ENCODE measurements around the gene GCHFR.

Gene GCHFR

GRCh38 chr15:40763801-40764628 is at the start of gene GCHFR:
Gene GCHFR, plus strand, starts transcription at chr15:40764068. Its CDS starts 113 bp downstream, at chr15:40764181.
- TF ChIP-seq POLR2A (IDR thresholded peaks at IDR 0.05; ENCODE audit: extremely low read depth, insufficient read length) (peak; percentile 76), CTCF (IDR thresholded peaks at IDR 0.05; ENCODE audit: low read depth, low read length) (peak; percentile 18), MYC (IDR thresholded peaks at IDR 0.05; ENCODE audit: low read depth, low read length) (peak; percentile 24; the same call in 1 of the 2 replicates), MAX (IDR thresholded peaks at IDR 0.05; ENCODE audit: low read depth, low read length) (no peak)
- H3K4me3 ChIP-seq (ENCODE audit: low read depth, low read length), result peak within 1 kb of the TSS; percentile 63
- peak; percentile 80 for DNase-seq (ENCODE audit: low read depth)

- H3K4me3 ChIP-seq (ENCODE audit: low read depth, low read length), result no peak overlapping the region
- no peak for DNase-seq (ENCODE audit: low read depth)
- TF ChIP-seq MYC (IDR thresholded peaks at IDR 0.05; ENCODE audit: low read depth, low read length) (no peak), CTCF (IDR thresholded peaks at IDR 0.05; ENCODE audit: low read depth, low read length) (no peak), MAX (IDR thresholded peaks at IDR 0.05; ENCODE audit: low read depth, low read length) (no peak), POLR2A (IDR thresholded peaks at IDR 0.05; ENCODE audit: extremely low read depth, insufficient read length) (no peak)
Measured at GRCh38 chr15:40714144-40714543, 49.7 kb upstream of the GCHFR start.

- TF ChIP-seq POLR2A (IDR thresholded peaks at IDR 0.05; ENCODE audit: extremely low read depth, insufficient read length), result no peak
- TF ChIP-seq CTCF (IDR thresholded peaks at IDR 0.05; ENCODE audit: low read depth, low read length), result no peak
- TF ChIP-seq MYC (IDR thresholded peaks at IDR 0.05; ENCODE audit: low read depth, low read length), result no peak
- no peak for TF ChIP-seq MAX (IDR thresholded peaks at IDR 0.05; ENCODE audit: low read depth, low read length)
- H3K4me3 ChIP-seq (ENCODE audit: low read depth, low read length), result no peak overlapping the region
- DNase-seq (ENCODE audit: low read depth), result no peak
Measured at GRCh38 chr15:40716165-40716564, 47.7 kb upstream of the GCHFR start.

GRCh38 chr15:40721701-40722100 is 42.2 kb upstream of the GCHFR start:
- no peak for DNase-seq (ENCODE audit: low read depth)

GRCh38 chr15:40722354-40722753 is 41.5 kb upstream of the GCHFR start:
- TF ChIP-seq MAX (IDR thresholded peaks at IDR 0.05; ENCODE audit: low read depth, low read length) (no peak), POLR2A (IDR thresholded peaks at IDR 0.05; ENCODE audit: extremely low read depth, insufficient read length) (no peak), MYC (IDR thresholded peaks at IDR 0.05; ENCODE audit: low read depth, low read length) (no peak)
- H3K4me3 ChIP-seq (ENCODE audit: low read depth, low read length), result no peak overlapping the region
- DNase-seq (ENCODE audit: low read depth), result no peak

More at GRCh38 chr15:40721701-40722100, 42.2 kb upstream of the GCHFR start:
- no peak overlapping the region for H3K4me3 ChIP-seq (ENCODE audit: low read depth, low read length)
- no peak for TF ChIP-seq POLR2A (IDR thresholded peaks at IDR 0.05; ENCODE audit: extremely low read depth, insufficient read length)
- TF ChIP-seq CTCF (IDR thresholded peaks at IDR 0.05; ENCODE audit: low read depth, low read length), result no peak
- no peak for TF ChIP-seq MYC (IDR thresholded peaks at IDR 0.05; ENCODE audit: low read depth, low read length)
- TF ChIP-seq MAX (IDR thresholded peaks at IDR 0.05; ENCODE audit: low read depth, low read length), result no peak

- no peak for TF ChIP-seq POLR2A (IDR thresholded peaks at IDR 0.05; ENCODE audit: extremely low read depth, insufficient read length)
- TF ChIP-seq CTCF (IDR thresholded peaks at IDR 0.05; ENCODE audit: low read depth, low read length), result no peak
- no peak for TF ChIP-seq MAX (IDR thresholded peaks at IDR 0.05; ENCODE audit: low read depth, low read length)
- TF ChIP-seq MYC (IDR thresholded peaks at IDR 0.05; ENCODE audit: low read depth, low read length), result no peak
- no peak overlapping the region for H3K4me3 ChIP-seq (ENCODE audit: low read depth, low read length)
- no peak for DNase-seq (ENCODE audit: low read depth)
Measured at GRCh38 chr15:40722934-40723333, 40.9 kb upstream of the GCHFR start.

Measured in NB4 (cell line).